Neural cell (in vitro differentiated cells): Measurements from ENCODE around the gene TENM3. TPM values are rescaled to one million over a fixed set of nuclear protein-coding genes. Genes with fewer than 3 reads are reported as not detected.

ENCODE experiments used
- H2AFZ ChIP-seq: fragments of 200-600, 300-800 bp; sonication (generic), shearing (Covaris generic); 2 replicates; pipeline ENCODE4 v1.6.0; 2014; ENCODE audit warnings: low read depth, mild to moderate bottlenecking, antibody characterized with exemption, low read length, moderate library complexity
- H3F3A ChIP-seq: fragments of 200-600 bp; shearing (Covaris generic); 2 replicates; pipeline ENCODE4 v1.6.1; 2016; ENCODE audit warnings: mild to moderate bottlenecking, moderate library complexity, mixed read lengths, antibody characterized with exemption, low read length; ENCODE audit not compliant: insufficient read depth, poor library complexity, severe bottlenecking
- H3K27ac ChIP-seq: fragments of 200-600, 300-800 bp; sonication (generic), shearing (Covaris generic); 2 replicates; pipeline ENCODE4 v1.5.1; 2014; ENCODE audit warnings: mild to moderate bottlenecking, low read length, moderate library complexity
- H3K27me3 ChIP-seq: fragments of 300-800, 200-600 bp; sonication (generic), shearing (Covaris generic); 2 replicates; pipeline ENCODE4 v1.6.0; 2014; ENCODE audit warnings: mild to moderate bottlenecking, low read depth, low read length, moderate library complexity; ENCODE audit not compliant: insufficient read depth
- H3K36me3 ChIP-seq: fragments of 300-800, 200-600 bp; sonication (generic), shearing (Covaris generic); 2 replicates; pipeline ENCODE4 v1.5.1; 2014; ENCODE audit warnings: mild to moderate bottlenecking, antibody characterized with exemption, low read length, moderate library complexity; ENCODE audit not compliant: insufficient read depth
- H3K4me2 ChIP-seq: fragments of 300-800, 200-600 bp; sonication (generic), shearing (Covaris generic); 2 replicates; pipeline ENCODE4 v1.6.0; 2014; ENCODE audit warnings: mild to moderate bottlenecking, low read length
- H3K4me3 ChIP-seq: fragments of 300-800, 200-600 bp; sonication (generic), shearing (Covaris generic); 2 replicates; pipeline ENCODE4 v1.5.1; 2014; ENCODE audit warnings: mild to moderate bottlenecking, low read length, moderate library complexity
- H3K79me2 ChIP-seq: fragments of 200-600 bp; shearing (Covaris generic); replicated peaks from 2 replicates; pipeline ENCODE4 v1.6.0; 2014; ENCODE audit warnings: mild to moderate bottlenecking, low read length, moderate library complexity; ENCODE audit not compliant: insufficient read depth
- H3K9ac ChIP-seq: fragments of 300-800, 200-600 bp; sonication (generic), shearing (Covaris generic); 2 replicates; pipeline ENCODE4 v1.6.1; 2016; ENCODE audit warnings: mild to moderate bottlenecking, low read length, mixed read lengths
- H3K9me2 ChIP-seq: fragments of 200-600 bp; shearing (Covaris generic); 2 replicates; pipeline ENCODE4 v1.6.1; 2016; ENCODE audit warnings: mild to moderate bottlenecking, low read length, mixed read lengths; ENCODE audit not compliant: insufficient read depth
- H3K9me3 ChIP-seq: fragments of 200-600, 300-800 bp; sonication (generic), shearing (Covaris generic); 2 replicates; pipeline ENCODE4 v1.6.1; 2016; ENCODE audit warnings: mild to moderate bottlenecking, mixed run types, low read length, moderate library complexity, mixed read lengths
- H4K20me1 ChIP-seq: fragments of 200-600 bp; shearing (Covaris generic); 2 replicates; pipeline ENCODE4 v1.6.1; 2016; ENCODE audit warnings: mild to moderate bottlenecking, mixed run types; ENCODE audit not compliant: insufficient read depth
- EP300 ChIP-seq: fragments of 450-650 bp; conservative IDR thresholded peaks from 2 replicates; pipeline ENCODE4 v1.6.1; 2014; ENCODE audit warnings: antibody characterized with exemption, mild to moderate bottlenecking, moderate library complexity; ENCODE audit not compliant: poor library complexity, severe bottlenecking
- EZH2 ChIP-seq: fragments of 200-600, 300-800 bp; shearing (Covaris generic), sonication (generic); IDR thresholded peaks from 2 replicates; pipeline ENCODE4 v1.6.1; 2014; ENCODE audit warnings: antibody characterized with exemption, low read length, borderline replicate concordance, mild to moderate bottlenecking; ENCODE audit not compliant: insufficient read depth, poor library complexity, severe bottlenecking
- MXI1 ChIP-seq: fragments of 450-650 bp; conservative IDR thresholded peaks from 2 replicates; pipeline ENCODE4 v1.6.1; 2014; ENCODE audit warnings: antibody characterized with exemption, mild to moderate bottlenecking; ENCODE audit not compliant: poor library complexity, severe bottlenecking
- POLR2AphosphoS5 ChIP-seq: IDR thresholded peaks from 2 replicates; pipeline ENCODE4 v1.6.1; 2012
- RAD21 ChIP-seq: fragments of 450-650 bp; conservative IDR thresholded peaks from 2 replicates; pipeline ENCODE4 v1.6.1; 2014; ENCODE audit warnings: antibody characterized with exemption, mild to moderate bottlenecking, moderate library complexity
- SMC3 ChIP-seq: fragments of 450-650 bp; conservative IDR thresholded peaks from 2 replicates; pipeline ENCODE4 v1.6.1; 2014; ENCODE audit warnings: antibody characterized with exemption, mild to moderate bottlenecking, moderate library complexity; ENCODE audit not compliant: poor library complexity
- TAF1 ChIP-seq: IDR thresholded peaks from 2 replicates; pipeline ENCODE4 v1.6.1; 2012; ENCODE audit warnings: low read depth
- polyA plus RNA-seq: library from polyadenylated mRNA; depleted of rRNA; stranded (reverse); fragments of >200 nt; gene quantifications from 2 replicates; pipeline ENCODE4 v1.2.3, GENCODE V29; 2014
- TF ChIP-seq, protein P1 (sequence below): fragments of 450-650 bp; IDR thresholded peaks from 2 replicates; pipeline ENCODE4 v1.5.1; 2014; ENCODE audit warnings: antibody characterized with exemption, mild to moderate bottlenecking, moderate library complexity; ENCODE audit not compliant: poor library complexity, severe bottlenecking
- TF ChIP-seq, protein P2 (sequence below): IDR thresholded peaks from 2 replicates; pipeline ENCODE4 v1.6.1; 2012; ENCODE audit warnings: borderline replicate concordance

Gene TENM3
- polyA plus RNA-seq, 1 donor from 2014 or later: 7.3 TPM

DNA sequence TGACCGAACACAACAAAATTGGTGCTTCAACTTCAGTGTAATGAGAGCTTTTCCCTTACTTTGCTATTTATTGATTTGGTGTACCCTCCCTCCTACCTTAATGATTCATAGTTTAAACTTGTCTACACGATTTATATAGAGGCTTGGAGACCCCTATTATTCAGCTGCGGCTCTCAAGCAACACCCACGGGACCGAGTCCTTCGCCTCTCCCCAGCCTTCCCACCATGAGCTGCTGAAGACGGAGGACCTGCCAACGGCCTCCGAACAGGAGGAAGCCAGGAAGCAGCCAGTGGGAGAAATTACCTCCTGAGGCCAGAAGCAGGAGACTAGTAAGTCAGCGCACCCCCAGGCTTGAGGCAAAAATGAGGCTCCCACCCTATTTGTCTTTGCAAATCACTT is 595.3 kb downstream of the TENM3 start:
- H3K79me2 ChIP-seq: no peaks in the 10 kb centered on the region
- H3K4me2 ChIP-seq: no peak overlapping the region
- no peaks in the 10 kb centered on the region for H3K36me3 ChIP-seq
- no peaks in the 10 kb centered on the region for H3K9me3 ChIP-seq
- H2AFZ ChIP-seq: no peak overlapping the region
- no peaks in the 10 kb centered on the region for H3F3A ChIP-seq
- no peak overlapping the region for H3K4me3 ChIP-seq
- H3K27me3 ChIP-seq: no peaks in the 10 kb centered on the region
- H3K27ac ChIP-seq: no peak overlapping the region
- no peaks in the 10 kb centered on the region for H3K9me2 ChIP-seq
- H4K20me1 ChIP-seq: no peaks in the 10 kb centered on the region
- TF ChIP-seq TAF1 (no peak), SMC3 (no peak), POLR2AphosphoS5 (no peak), EZH2 (no peak), EP300 (no peak), MXI1 (no peak)
- TF ChIP-seq, protein P1, sequence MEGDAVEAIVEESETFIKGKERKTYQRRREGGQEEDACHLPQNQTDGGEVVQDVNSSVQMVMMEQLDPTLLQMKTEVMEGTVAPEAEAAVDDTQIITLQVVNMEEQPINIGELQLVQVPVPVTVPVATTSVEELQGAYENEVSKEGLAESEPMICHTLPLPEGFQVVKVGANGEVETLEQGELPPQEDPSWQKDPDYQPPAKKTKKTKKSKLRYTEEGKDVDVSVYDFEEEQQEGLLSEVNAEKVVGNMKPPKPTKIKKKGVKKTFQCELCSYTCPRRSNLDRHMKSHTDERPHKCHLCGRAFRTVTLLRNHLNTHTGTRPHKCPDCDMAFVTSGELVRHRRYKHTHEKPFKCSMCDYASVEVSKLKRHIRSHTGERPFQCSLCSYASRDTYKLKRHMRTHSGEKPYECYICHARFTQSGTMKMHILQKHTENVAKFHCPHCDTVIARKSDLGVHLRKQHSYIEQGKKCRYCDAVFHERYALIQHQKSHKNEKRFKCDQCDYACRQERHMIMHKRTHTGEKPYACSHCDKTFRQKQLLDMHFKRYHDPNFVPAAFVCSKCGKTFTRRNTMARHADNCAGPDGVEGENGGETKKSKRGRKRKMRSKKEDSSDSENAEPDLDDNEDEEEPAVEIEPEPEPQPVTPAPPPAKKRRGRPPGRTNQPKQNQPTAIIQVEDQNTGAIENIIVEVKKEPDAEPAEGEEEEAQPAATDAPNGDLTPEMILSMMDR: no peak
- TF ChIP-seq, protein P2, sequence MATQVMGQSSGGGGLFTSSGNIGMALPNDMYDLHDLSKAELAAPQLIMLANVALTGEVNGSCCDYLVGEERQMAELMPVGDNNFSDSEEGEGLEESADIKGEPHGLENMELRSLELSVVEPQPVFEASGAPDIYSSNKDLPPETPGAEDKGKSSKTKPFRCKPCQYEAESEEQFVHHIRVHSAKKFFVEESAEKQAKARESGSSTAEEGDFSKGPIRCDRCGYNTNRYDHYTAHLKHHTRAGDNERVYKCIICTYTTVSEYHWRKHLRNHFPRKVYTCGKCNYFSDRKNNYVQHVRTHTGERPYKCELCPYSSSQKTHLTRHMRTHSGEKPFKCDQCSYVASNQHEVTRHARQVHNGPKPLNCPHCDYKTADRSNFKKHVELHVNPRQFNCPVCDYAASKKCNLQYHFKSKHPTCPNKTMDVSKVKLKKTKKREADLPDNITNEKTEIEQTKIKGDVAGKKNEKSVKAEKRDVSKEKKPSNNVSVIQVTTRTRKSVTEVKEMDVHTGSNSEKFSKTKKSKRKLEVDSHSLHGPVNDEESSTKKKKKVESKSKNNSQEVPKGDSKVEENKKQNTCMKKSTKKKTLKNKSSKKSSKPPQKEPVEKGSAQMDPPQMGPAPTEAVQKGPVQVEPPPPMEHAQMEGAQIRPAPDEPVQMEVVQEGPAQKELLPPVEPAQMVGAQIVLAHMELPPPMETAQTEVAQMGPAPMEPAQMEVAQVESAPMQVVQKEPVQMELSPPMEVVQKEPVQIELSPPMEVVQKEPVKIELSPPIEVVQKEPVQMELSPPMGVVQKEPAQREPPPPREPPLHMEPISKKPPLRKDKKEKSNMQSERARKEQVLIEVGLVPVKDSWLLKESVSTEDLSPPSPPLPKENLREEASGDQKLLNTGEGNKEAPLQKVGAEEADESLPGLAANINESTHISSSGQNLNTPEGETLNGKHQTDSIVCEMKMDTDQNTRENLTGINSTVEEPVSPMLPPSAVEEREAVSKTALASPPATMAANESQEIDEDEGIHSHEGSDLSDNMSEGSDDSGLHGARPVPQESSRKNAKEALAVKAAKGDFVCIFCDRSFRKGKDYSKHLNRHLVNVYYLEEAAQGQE: no peak
- H3K9ac ChIP-seq: no peak overlapping the region

GRCh38 chr4:182839256-182839655 is 596.1 kb downstream of the TENM3 start:
- H3K79me2 ChIP-seq: no peaks in the 10 kb centered on the region
- H3K27ac ChIP-seq: no peak overlapping the region
- H3K9me2 ChIP-seq: no peaks in the 10 kb centered on the region
- H3K36me3 ChIP-seq: no peaks in the 10 kb centered on the region
- H4K20me1 ChIP-seq: no peaks in the 10 kb centered on the region
- H3K9me3 ChIP-seq: no peaks in the 10 kb centered on the region
- H3K27me3 ChIP-seq: no peaks in the 10 kb centered on the region
- H3K9ac ChIP-seq: no peak overlapping the region
- H2AFZ ChIP-seq: no peak overlapping the region
- TF ChIP-seq TAF1: no peak
- no peak for TF ChIP-seq EP300
- no peak for TF ChIP-seq EZH2
- TF ChIP-seq, protein P2: no peak
- TF ChIP-seq RAD21: no peak
- TF ChIP-seq, protein P1: no peak
- TF ChIP-seq POLR2AphosphoS5: no peak
- TF ChIP-seq MXI1: no peak
- no peak for TF ChIP-seq SMC3
- H3K4me3 ChIP-seq: no peak overlapping the region
- H3K4me2 ChIP-seq: no peak overlapping the region
- H3F3A ChIP-seq: no peaks in the 10 kb centered on the region
